BJ (cell line): ENCODE measurements around the gene MKI67. TPM values are rescaled to one million over a fixed set of nuclear protein-coding genes. Genes with fewer than 3 reads are reported as not detected.

Source experiments
- CTCF ChIA-PET: fragments of 350-600 bp; formaldehyde crosslinking; extraction: SDS; loops from one replicate; lab custom pipeline; 2021; ENCODE audit warnings: antibody characterized with exemption, inconsistent platforms; lab: Yijun Ruan, JAX
- POLR2A ChIA-PET: fragments of 300-600 bp; sonication (Branson Sonifier 250); formaldehyde crosslinking; extraction: SDS; loops from one replicate; lab custom pipeline; 2021; ENCODE audit warnings: antibody characterized with exemption; lab: Charles Lee
- DNase-seq: peaks from one replicate; pipeline ENCODE4 v3.0.0-alpha.2; 2011; ENCODE audit warnings: low read depth
- H3K27me3 ChIP-seq: 2 replicates; pipeline ENCODE4 v1.6.0; 2011; ENCODE audit warnings: low read length; ENCODE audit not compliant: control insufficient read depth, insufficient read depth
- H3K36me3 ChIP-seq: 2 replicates; pipeline ENCODE4 v1.5.1; 2011; ENCODE audit warnings: low read length; ENCODE audit not compliant: control insufficient read depth, insufficient read depth
- H3K4me3 ChIP-seq: 2 replicates; pipeline ENCODE4 v1.5.1; 2011; ENCODE audit warnings: low read depth, mild to moderate bottlenecking, control low read depth, low read length
- CTCF ChIP-seq: IDR thresholded peaks from 2 replicates; pipeline ENCODE4 v1.5.1; 2011; ENCODE audit warnings: low read depth, mild to moderate bottlenecking, control low read depth, inconsistent platforms, low read length, moderate library complexity; ENCODE audit not compliant: insufficient read depth
- polyA plus RNA-seq: library from polyadenylated mRNA; depleted of rRNA; stranded (reverse); fragments of >200 nt; gene quantifications from 2 replicates; pipeline ENCODE4 v1.2.3, GENCODE V29; 2011

Gene MKI67
- polyA plus RNA-seq, 1 experiment: 11.8 TPM

DNA sequence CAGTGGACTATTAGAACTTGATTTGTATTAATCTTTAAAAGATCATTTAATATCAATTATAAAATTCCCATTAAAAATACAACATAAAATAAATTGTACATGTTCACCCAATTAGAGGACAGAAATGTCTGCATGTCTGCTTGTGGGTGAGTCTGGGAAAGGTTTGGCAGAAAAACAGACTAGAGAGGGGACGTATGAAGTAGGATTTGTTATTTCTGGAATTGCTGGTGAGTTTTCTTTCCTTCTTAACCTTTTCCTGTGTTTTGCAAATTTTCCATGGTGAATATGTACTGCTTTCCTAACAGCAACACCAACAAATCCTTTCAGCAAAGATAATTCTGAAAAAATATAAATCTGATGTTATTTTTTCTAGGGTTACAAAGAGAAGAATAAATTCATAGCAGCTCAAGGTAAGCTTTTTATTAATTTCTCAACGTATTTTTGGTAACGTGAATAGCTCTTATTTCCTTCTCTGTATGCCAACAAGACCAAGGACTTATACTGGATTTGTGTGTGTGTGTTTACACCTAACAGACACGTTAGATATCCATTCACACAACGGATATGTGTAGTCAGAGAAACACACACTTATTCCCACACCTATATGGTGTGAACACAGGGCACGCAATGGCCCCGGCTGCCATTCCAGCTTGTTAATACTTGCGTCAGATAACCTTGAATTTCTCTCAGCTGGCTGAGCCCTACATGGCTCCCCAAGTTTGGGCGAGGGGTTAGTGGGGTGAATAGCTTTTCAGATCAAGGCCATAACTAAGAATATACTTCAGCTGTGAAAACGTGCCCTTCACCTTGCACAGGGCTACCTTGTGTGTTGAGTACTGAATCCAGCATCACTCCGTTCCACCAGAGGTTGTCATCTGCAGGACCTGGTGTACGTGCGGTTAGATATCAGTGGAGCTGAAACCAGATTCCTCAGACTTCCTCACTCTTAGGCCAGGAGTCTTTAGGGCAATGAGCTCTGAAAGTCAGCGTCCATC, 64.6 kb downstream of the MKI67 start:
- no peaks in the 10 kb centered on the region for H3K36me3 ChIP-seq
- ChIA-PET POLR2A (no interaction called here), CTCF (interaction anchor here (0.6 to 4.2 kb wide), 4 partner anchors 9 to 1204 kb away, joined by 3 to 29 read pairs (median 12); no protein-coding TSS in a partner anchor)
- no peaks in the 10 kb centered on the region for H3K27me3 ChIP-seq
- no peak for TF ChIP-seq CTCF
- H3K4me3 ChIP-seq: no peak overlapping the region
- DNase-seq: no peak

GRCh38 chr10:128060341-128061250, 65.6 kb downstream of the MKI67 start:
- ChIA-PET POLR2A (no interaction called here), CTCF (interaction anchor here (0.7 to 4.2 kb wide), 4 partner anchors 10 to 25 kb away, joined by 3 to 29 read pairs (median 11); no protein-coding TSS in a partner anchor)
- Histone ChIP-seq H3K36me3 (no peaks in the 10 kb centered on the region), H3K4me3 (no peak overlapping the region), H3K27me3 (no peaks in the 10 kb centered on the region)
- no peak for DNase-seq
- no peak for TF ChIP-seq CTCF

DNA sequence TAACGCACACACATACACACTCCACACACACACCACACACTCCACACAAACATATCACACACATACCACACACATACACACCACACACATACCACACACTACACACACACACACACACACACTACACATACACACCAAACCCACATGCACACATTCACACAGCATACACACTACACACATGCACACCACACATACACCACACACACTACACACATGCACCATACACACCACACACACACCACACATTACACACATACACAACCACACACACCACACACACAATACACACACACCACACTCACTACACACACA, 66.3 kb downstream of the MKI67 start:
- DNase-seq: no peak
- Histone ChIP-seq H3K4me3 (no peak overlapping the region), H3K36me3 (no peaks in the 10 kb centered on the region), H3K27me3 (no peaks in the 10 kb centered on the region)
- no peak for TF ChIP-seq CTCF
- ChIA-PET POLR2A (no interaction called here), CTCF (interaction anchor here (0.7 to 4.2 kb wide), 4 partner anchors 10 to 24 kb away, joined by 3 to 19 read pairs (median 6); no protein-coding TSS in a partner anchor)

- Histone ChIP-seq H3K27me3 (no peaks in the 10 kb centered on the region), H3K36me3 (no peaks in the 10 kb centered on the region), H3K4me3 (no peak overlapping the region)
- no peak for TF ChIP-seq CTCF
- ChIA-PET CTCF (interaction anchor here (0.7 to 4.2 kb wide), 4 partner anchors 11 to 24 kb away, joined by 3 to 19 read pairs (median 6); no protein-coding TSS in a partner anchor), POLR2A (no interaction called here)
- DNase-seq: no peak
Observed at GRCh38 chr10:128059266-128059981, 66.8 kb downstream of the MKI67 start.
